Retinal pigment epithelial cell (primary cell): Measurements from ENCODE around the gene ZKSCAN5.
A peak's percentile ranks its signal among the peaks of the same experiment; 100 is the strongest.
"Not testable (repeated sequence)": the region's sequence is repeated elsewhere in the genome, so short reads cannot be mapped to it uniquely, and the experiment has no call there.

Source experiments
- DNase-seq: peaks from one replicate; pipeline ENCODE4 v3.0.0-alpha.2; 2010; ENCODE audit warnings: low read depth
- H3K4me3 ChIP-seq: 2 replicates; pipeline ENCODE4 v1.5.1; 2011; ENCODE audit warnings: mild to moderate bottlenecking, low read length, control low read depth, moderate library complexity
- TF ChIP-seq, protein P1 (sequence below): conservative IDR thresholded peaks from 2 replicates; pipeline ENCODE4 v1.5.1; 2011; ENCODE audit warnings: low read depth, low read length, control low read depth, inconsistent platforms

ZKSCAN5 gene

DNA sequence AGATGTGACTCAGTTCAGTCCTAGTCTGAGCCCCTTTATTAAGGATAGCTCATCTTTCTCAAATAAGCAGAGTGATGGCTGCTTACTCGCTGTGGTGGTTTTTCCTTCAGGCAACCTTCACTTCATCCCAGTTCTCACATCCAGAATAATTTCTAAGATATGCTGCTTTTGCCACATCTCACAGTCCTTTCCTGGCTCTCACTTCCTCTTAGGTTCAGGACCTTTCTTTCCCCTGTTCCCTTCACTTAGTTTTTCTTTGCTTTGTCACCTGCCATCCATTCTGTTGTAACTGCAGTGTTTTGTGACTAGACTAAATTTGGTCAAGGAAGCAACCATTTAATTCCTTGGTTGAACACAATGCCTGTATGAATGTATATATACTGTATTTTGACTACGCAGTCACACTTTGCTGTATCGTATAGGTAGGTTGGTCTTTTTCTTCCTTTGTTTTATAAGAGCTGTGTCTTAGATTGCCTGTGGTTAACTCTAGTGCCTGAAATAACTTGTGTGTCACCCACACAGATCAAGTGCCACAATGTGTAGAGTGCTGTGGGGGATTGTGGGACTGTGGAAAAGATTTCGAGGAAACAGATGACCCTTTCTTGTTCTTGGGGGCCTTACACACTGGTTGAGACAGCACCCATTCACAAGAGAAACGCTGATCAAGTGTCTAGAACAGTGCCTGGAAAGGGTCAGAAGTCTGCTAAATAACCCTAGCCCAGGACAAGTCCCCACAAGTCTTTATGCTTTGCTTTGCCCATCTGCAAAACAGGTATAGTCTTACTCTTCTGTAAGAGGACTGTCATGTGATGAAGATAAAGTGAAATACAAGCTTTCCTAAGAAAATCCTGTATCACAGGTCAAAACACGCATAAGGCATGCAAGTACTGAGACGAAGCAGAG lies 56.6 kb downstream of the ZKSCAN5 start:
- H3K4me3 ChIP-seq: no peak overlapping the region

DNA sequence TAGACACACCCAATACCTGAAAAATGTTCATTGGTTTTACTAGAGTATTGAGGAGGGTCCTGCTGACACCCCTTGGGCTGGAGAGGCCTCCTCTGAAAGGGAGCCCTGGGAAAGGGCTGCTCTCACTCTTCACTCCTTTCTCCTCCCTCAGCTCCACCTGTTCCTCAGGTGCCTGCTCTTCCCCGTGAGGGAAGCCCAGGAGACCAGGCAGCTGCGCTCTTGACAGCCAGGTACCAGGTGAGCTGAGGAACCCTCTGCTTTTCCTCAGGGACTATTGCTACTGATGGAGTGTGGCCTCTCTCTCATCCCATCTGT lies 57.2 kb downstream of the ZKSCAN5 start:
- H3K4me3 ChIP-seq: no peak overlapping the region
- DNase-seq: no peak
- TF ChIP-seq, protein P1, sequence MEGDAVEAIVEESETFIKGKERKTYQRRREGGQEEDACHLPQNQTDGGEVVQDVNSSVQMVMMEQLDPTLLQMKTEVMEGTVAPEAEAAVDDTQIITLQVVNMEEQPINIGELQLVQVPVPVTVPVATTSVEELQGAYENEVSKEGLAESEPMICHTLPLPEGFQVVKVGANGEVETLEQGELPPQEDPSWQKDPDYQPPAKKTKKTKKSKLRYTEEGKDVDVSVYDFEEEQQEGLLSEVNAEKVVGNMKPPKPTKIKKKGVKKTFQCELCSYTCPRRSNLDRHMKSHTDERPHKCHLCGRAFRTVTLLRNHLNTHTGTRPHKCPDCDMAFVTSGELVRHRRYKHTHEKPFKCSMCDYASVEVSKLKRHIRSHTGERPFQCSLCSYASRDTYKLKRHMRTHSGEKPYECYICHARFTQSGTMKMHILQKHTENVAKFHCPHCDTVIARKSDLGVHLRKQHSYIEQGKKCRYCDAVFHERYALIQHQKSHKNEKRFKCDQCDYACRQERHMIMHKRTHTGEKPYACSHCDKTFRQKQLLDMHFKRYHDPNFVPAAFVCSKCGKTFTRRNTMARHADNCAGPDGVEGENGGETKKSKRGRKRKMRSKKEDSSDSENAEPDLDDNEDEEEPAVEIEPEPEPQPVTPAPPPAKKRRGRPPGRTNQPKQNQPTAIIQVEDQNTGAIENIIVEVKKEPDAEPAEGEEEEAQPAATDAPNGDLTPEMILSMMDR: no peak

More for the DNA sequence above, 56.6 kb downstream of the ZKSCAN5 start:
- TF ChIP-seq, protein P1: no peak
- DNase-seq: no peak

DNA sequence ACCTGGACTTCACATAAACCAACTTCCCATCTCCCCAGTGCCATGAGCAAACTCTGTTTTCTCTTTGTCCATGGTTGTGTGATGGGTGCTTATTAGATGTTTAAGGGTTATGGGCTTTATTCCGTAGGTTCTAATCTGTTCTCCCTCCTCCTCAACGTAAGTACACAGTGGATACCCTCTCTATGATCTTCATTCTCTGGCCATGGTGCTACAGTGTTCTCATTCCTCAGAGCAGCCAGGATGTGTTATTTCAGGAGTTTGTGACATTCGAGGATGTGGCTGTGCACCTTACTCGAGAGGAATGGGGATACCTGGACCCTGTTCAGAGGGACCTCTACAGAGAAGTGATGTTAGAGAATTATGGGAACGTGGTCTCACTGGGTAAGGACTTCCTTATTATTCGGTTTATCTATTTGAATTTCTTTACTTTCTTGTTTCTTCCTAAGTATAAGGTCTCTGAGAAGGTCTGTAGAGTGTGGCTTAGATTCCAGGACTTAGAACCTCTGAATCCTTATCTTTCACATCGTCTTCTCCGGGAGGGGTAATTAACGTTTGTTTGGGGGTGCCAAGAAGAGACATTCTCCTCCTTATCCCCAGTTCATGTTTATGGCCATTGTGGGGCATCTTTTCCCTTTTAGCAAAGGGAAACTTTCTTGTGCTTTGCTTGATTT lies 57.8 kb downstream of the ZKSCAN5 start:
- no peak overlapping the region for H3K4me3 ChIP-seq
- DNase-seq: no peak
- TF ChIP-seq, protein P1: no peak

DNA sequence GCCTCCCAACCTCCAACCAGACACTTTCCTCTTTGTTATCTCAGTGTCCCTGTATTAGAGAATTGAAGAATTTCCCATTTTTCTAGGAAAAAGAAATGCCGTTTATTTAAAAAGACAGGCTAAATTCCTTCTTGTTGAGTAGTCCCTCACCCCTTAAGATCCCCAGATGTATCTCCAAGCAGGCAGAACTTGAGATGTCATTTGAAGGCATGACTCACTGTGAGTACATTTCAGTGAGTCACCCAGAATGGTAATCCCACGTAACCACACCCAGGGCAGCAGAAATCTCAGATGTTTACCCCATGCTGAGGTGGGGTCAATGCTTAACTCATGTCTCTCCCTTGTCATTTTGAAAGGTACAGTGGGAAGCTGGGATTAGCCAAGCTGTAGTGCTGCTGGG lies 58.4 kb downstream of the ZKSCAN5 start:
- TF ChIP-seq, protein P1: no peak
- H3K4me3 ChIP-seq: no peak overlapping the region
- peak; percentile 93 for DNase-seq

DNA sequence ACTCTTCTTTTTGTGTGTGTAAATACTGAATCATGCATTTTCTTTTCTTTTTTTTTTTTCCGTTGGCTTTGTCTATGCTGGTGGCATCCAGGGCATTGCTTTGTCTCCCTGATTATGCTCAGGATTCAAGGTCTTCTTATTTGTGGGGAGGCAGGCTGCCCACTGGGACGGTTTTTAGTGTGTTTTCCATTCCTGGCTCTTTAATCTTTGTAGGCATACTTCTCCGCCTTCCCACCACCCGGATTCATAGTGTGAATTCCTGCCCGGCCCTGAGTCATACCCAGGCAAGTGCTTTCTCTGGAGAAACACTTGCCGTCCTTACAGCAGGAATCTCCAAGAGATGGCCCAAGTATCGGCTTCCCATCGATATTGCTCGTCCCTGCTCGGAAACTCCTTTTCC lies 59.2 kb downstream of the ZKSCAN5 start:
- peak; percentile 30 for DNase-seq
- H3K4me3 ChIP-seq: no peak overlapping the region

DNA sequence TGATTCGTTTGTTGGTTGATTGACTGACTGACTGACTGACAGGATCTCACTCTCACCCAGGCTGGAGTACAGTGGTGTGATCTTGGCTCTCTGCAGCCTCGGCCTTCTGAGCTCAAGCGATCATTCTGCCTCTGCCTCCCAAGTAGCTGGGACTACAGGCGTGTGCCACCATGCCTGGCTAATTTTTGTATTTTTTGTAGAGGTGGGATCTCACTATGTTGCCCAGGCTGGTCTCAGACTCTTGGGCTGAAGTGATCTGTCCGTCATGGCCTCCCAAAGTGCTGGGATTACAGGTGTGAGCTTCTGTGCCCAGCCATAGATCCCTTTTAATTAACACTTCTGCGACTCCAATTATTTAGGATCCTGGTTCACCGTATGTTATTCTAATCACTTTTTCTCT lies 64.3 kb downstream of the ZKSCAN5 start:
- DNase-seq, H3K4me3 ChIP-seq: not testable (repeated sequence)

More for the DNA sequence above, 59.2 kb downstream of the ZKSCAN5 start:
- TF ChIP-seq, protein P1: no peak

DNA sequence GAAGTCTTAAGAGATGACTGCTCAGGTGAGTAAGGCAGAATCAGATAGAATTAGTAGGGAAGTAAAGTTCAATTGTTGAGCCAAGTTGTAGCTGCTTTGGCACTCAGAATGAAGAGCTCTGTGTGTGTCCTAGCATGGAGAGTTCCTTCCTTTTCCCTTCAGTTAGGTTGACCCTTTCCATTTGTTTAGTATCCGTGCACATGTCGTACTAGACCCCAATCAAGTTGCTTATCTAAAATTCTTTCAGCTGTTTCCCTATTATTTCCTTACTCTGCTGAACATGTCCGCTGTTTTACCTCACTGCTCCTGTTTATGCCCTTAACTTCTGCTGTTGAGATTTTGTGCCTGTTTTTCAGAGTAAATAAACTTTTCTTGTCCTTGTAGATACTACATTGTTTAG lies 67.3 kb downstream of the ZKSCAN5 start:
- no peak for DNase-seq
- no peak overlapping the region for H3K4me3 ChIP-seq
- TF ChIP-seq, protein P1: no peak
